Measurements from ENCODE around the gene GPRC6A.

The GPRC6A gene

GRCh38 chr6:116783852-116784251 lies 45.0 kb downstream of the GPRC6A start:
- H3K27ac ChIP-seq = no peak overlapping the region
- DNase-seq (ENCODE audit: low spot score) = no peak

GRCh38 chr6:116779573-116780164 lies 49.2 kb downstream of the GPRC6A start:
- H3K4me3 ChIP-seq = no peak overlapping the region
- no peak overlapping the region for H3K27ac ChIP-seq
- no peak for DNase-seq (ENCODE audit: low spot score)
- no peak for TF ChIP-seq CTCF (IDR thresholded peaks at IDR 0.05)

More at GRCh38 chr6:116783852-116784251, 45.0 kb downstream of the GPRC6A start:
- no peak for TF ChIP-seq CTCF (IDR thresholded peaks at IDR 0.05)
- H3K4me3 ChIP-seq = no peak overlapping the region

- Histone ChIP-seq H3K4me3 (no peak overlapping the region), H3K27ac (no peak overlapping the region)
- DNase-seq (ENCODE audit: low spot score) = no peak
- no peak for TF ChIP-seq CTCF (IDR thresholded peaks at IDR 0.05)
Observed at GRCh38 chr6:116773886-116774285, 55.0 kb downstream of the GPRC6A start.

DNA sequence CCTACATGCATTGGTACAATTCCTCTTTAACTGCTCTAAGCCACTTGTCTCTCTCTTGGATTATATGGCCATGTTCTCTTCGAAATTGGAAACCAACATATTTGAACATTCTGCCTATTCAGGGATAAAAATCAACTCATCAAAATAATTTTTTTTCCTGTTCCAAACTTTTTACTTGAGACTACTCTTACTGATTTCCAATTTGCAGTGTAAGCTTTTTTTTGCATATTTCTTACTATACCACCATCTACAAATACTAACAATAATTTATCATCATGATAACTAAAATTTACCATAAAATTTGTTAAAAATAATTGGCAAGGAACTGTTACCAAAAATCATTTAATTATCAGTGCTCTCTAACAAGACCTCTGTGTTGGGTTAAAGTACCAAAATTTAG lies 56.4 kb downstream of the GPRC6A start:
- H3K4me3 ChIP-seq = no peak overlapping the region
- TF ChIP-seq CTCF (IDR thresholded peaks at IDR 0.05) = no peak
- no peak for DNase-seq (ENCODE audit: low spot score)
- H3K27ac ChIP-seq = no peak overlapping the region

- Histone ChIP-seq H3K4me3 (no peak overlapping the region), H3K27ac (no peak overlapping the region)
- DNase-seq (ENCODE audit: low spot score) = no peak
- TF ChIP-seq CTCF (IDR thresholded peaks at IDR 0.05) = no peak
Observed at GRCh38 chr6:116767715-116768114, 61.2 kb downstream of the GPRC6A start.

- DNase-seq (ENCODE audit: low spot score) = no peak
- Histone ChIP-seq H3K27ac (no peak overlapping the region), H3K4me3 (no peak overlapping the region)
- no peak for TF ChIP-seq CTCF (IDR thresholded peaks at IDR 0.05)
Observed at GRCh38 chr6:116766506-116767176, 62.2 kb downstream of the GPRC6A start.

Data from coronary artery (tissue), 2 donors.